ENCODE measurements around the gene THAP8. TPM values are rescaled to one million over a fixed set of nuclear protein-coding genes. Genes with fewer than 3 reads are reported as not detected.

The THAP8 gene
- total RNA-seq, 1 donor from 2014 or later = not detected

- H3K4me3 ChIP-seq = peak overlapping the region; percentile 58 to 76
- H3K27ac ChIP-seq = peak overlapping the region; percentile 74 to 85
- intact Hi-C loops (cut with DNase I) = loop anchor here (1.0 to 10.0 kb wide), 5 partner anchors 18 to 369 kb away; partner anchors contain the start of genes CLIP3, COX6B1, ETV2 and SDHAF1
- TF ChIP-seq CTCF (IDR thresholded peaks at IDR 0.05) = no peak
- no peaks in the 10 kb centered on the region for H3K27me3 ChIP-seq
- no peaks in the 10 kb centered on the region for H3K9me3 ChIP-seq
- H3K36me3 ChIP-seq = peaks cover 9 to 20% of the 10 kb centered on the region in 2 donors
- DNase-seq (ENCODE audit: low spot score in 2 of 2) = no peak
- peaks cover 4 to 20% of the 10 kb centered on the region in 2 donors for H3K4me1 ChIP-seq
Measured at GRCh38 chr19:36013280-36014011, 40.6 kb downstream of the THAP8 start.

DNA sequence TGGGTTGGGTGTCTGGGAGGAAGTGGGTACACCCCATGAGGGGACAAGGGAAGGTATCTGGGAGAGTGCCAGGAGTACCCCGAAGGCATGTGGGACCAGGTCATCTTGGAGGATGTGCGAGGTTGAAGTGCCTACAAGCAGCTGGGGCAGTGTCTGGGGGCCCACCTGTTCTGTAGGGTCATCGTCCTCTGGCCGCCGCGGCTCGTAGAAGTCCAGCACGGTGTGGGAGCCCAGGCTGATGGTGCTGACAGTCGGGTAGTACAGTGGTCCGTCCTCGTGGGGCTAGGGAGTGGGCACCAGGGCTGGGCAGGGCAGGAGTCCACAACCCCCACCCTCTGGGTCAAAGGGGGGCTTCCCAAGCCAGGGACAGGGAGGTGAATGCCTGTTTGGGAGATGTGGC lies 43.7 kb downstream of the THAP8 start:
- no peak overlapping the region for H3K4me3 ChIP-seq
- intact Hi-C loops (cut with DNase I) = loop anchor here (10.0 kb wide), 1 partner anchor 366 kb away; the partner anchor contains the start of genes COX6B1 and ETV2
- no peak for TF ChIP-seq CTCF (IDR thresholded peaks at IDR 0.05)
- H3K27me3 ChIP-seq = no peaks in the 10 kb centered on the region
- DNase-seq (ENCODE audit: low spot score in 2 of 2) = no peak
- no peaks in the 10 kb centered on the region for H3K9me3 ChIP-seq
- peaks cover 4 to 22% of the 10 kb centered on the region in 2 donors for H3K4me1 ChIP-seq
- peak overlapping the region in 1 of 2 donors; percentile 68 for H3K27ac ChIP-seq
- no peaks in the 10 kb centered on the region for H3K36me3 ChIP-seq

GRCh38 chr19:36009633-36010379 lies 44.3 kb downstream of the THAP8 start:
- Histone ChIP-seq H3K36me3 (no peaks in the 10 kb centered on the region), H3K4me1 (peaks cover 4 to 21% of the 10 kb centered on the region in 2 donors), H3K27ac (peak overlapping the region; percentile 68 to 76), H3K9me3 (no peaks in the 10 kb centered on the region), H3K4me3 (peak overlapping the region; percentile 62 to 65), H3K27me3 (no peaks in the 10 kb centered on the region)
- no peak for DNase-seq (ENCODE audit: low spot score in 2 of 2)
- TF ChIP-seq CTCF (IDR thresholded peaks at IDR 0.05) = no peak
- intact Hi-C loops (cut with DNase I) = loop anchor here (10.0 kb wide), 1 partner anchor 365 kb away; the partner anchor contains the start of genes COX6B1 and ETV2

GRCh38 chr19:36009220-36009619 lies 44.9 kb downstream of the THAP8 start:
- Histone ChIP-seq H3K4me1 (peaks cover 4 to 17% of the 10 kb centered on the region in 2 donors), H3K27me3 (no peaks in the 10 kb centered on the region), H3K9me3 (no peaks in the 10 kb centered on the region), H3K27ac (peak overlapping the region; percentile 68 to 76), H3K4me3 (peak overlapping the region; percentile 62 to 65), H3K36me3 (no peaks in the 10 kb centered on the region)
- peak in 1 of 2 donors; percentile 81 for DNase-seq (ENCODE audit: low spot score in 2 of 2)
- no peak for TF ChIP-seq CTCF (IDR thresholded peaks at IDR 0.05)
- intact Hi-C loops (cut with DNase I) = no loop called here

GRCh38 chr19:36008336-36008978 lies 45.6 kb downstream of the THAP8 start, which contains the start of gene SYNE4:
Gene SYNE4 (minus strand): TSS chr19:36008813. CDS start chr19:36008681, 132 bp downstream.
- no peak for DNase-seq (ENCODE audit: low spot score in 2 of 2)
- no peak for TF ChIP-seq CTCF (IDR thresholded peaks at IDR 0.05)
- H3K4me1 ChIP-seq = peaks cover 1 to 17% of the 10 kb centered on the region in 2 donors
- peak within 1 kb of the TSS; percentile 62 to 65 for H3K4me3 ChIP-seq
- peak within 1 kb of the TSS; percentile 68 to 76 for H3K27ac ChIP-seq
- intact Hi-C loops (cut with DNase I) = no loop called here
- no peaks in the 10 kb centered on the region for H3K9me3 ChIP-seq
- no peaks in the 10 kb centered on the region for H3K27me3 ChIP-seq
- H3K36me3 ChIP-seq = no peaks in the 10 kb centered on the region

Measured in ascending aorta (tissue), 2 donors.